Endothelial cell of umbilical vein (primary cell): ENCODE results near the gene PROM1. TPM values are rescaled to one million over a fixed set of nuclear protein-coding genes. Genes with fewer than 3 reads are reported as not detected.

Experiments
- BruUV-seq: library from RNA; stranded (reverse); fragments of 400-500 nt; replicated peaks from 2 replicates; lab custom pipeline; 2021; lab: Mats Ljungman, UMichigan
- CTCF ChIA-PET: fragments of 300-600, 350-600 bp; sonication (Branson Sonifier 250); formaldehyde crosslinking; loops from one replicate; lab custom pipeline; 2021; ENCODE audit warnings: antibody characterized with exemption, inconsistent platforms; lab: Charles Lee
- POLR2A ChIA-PET: fragments of 300-600, 350-600 bp; sonication (Branson Sonifier 250); formaldehyde crosslinking; loops from one replicate; lab custom pipeline; 2021; ENCODE audit warnings: antibody characterized with exemption, inconsistent platforms; lab: Charles Lee
- DNase-seq: peaks from one replicate; pipeline ENCODE4 v3.0.0-alpha.2; 2011; ENCODE audit warnings: low read depth, low spot score
- FAIRE-seq: peaks from 2 replicates; lab custom pipeline; 2011; peaks lifted over from hg19 to GRCh38; lab: Jason Lieb, UNC
- H2AFZ ChIP-seq: 2 replicates; pipeline ENCODE4 v1.6.0; 2012; ENCODE audit warnings: low read depth, low read length, control low read depth, inconsistent platforms
- H3K27ac ChIP-seq: 2 replicates; pipeline ENCODE4 v1.5.1; 2011; ENCODE audit warnings: low read depth, mild to moderate bottlenecking, control low read depth, low read length, moderate library complexity; ENCODE audit not compliant: insufficient read depth
- H3K27me3 ChIP-seq, 2 experiments: 2 replicates each; pipeline versions ENCODE4 v1.6.0 to v1.6.1; 2011; ENCODE audit warnings: low read length in 2 of 2, mixed read lengths in 1 of 2; ENCODE audit not compliant: control insufficient read depth in 2 of 2, insufficient read depth in 2 of 2
- H3K36me3 ChIP-seq, 2 experiments: 2 replicates in 1 of 2; 3 replicates in 1 of 2; pipeline ENCODE4 v1.5.1; 2011; ENCODE audit warnings: low read length in 2 of 2, mild to moderate bottlenecking in 1 of 2, moderate library complexity in 1 of 2; ENCODE audit not compliant: control insufficient read depth in 2 of 2, insufficient read depth in 2 of 2; ENCODE audit errors: extremely low read depth in 1 of 2
- H3K4me1 ChIP-seq: 3 replicates; pipeline ENCODE4 v1.5.1; 2011; ENCODE audit warnings: mild to moderate bottlenecking, low read length; ENCODE audit not compliant: control insufficient read depth, insufficient read depth; ENCODE audit errors: extremely low read depth
- H3K4me2 ChIP-seq: 2 replicates; pipeline ENCODE4 v1.6.1; 2011; ENCODE audit warnings: low read length, control low read depth, mixed read lengths; ENCODE audit not compliant: insufficient read depth
- H3K4me3 ChIP-seq, 3 experiments: fragments of 200-600 bp in 1 of 3; sonication (generic), shearing (Covaris generic) in 1 of 3; replicated peaks in 1 of 3; 2 replicates each; pipeline ENCODE4 v1.5.1; 2011 to 2016; ENCODE audit warnings: control low read depth in 3 of 3, low read length in 3 of 3, mild to moderate bottlenecking in 2 of 3, inconsistent platforms in 1 of 3, low read depth in 1 of 3, moderate library complexity in 1 of 3; ENCODE audit not compliant: insufficient read depth in 1 of 3
- H3K79me2 ChIP-seq: 2 replicates; pipeline ENCODE4 v1.6.0; 2012; ENCODE audit warnings: low read length, inconsistent platforms; ENCODE audit not compliant: control insufficient read depth, insufficient read depth
- H3K9ac ChIP-seq: replicated peaks from 2 replicates; pipeline ENCODE3; 2011; ENCODE audit warnings: low read length, control low read depth; ENCODE audit not compliant: insufficient read depth; ENCODE audit errors: extremely low read depth
- H3K9me1 ChIP-seq: replicated peaks from 3 replicates; pipeline ENCODE4 v1.6.0; 2011; ENCODE audit warnings: mild to moderate bottlenecking, low read length; ENCODE audit not compliant: control insufficient read depth, insufficient read depth; ENCODE audit errors: extremely low read depth
- H3K9me3 ChIP-seq: replicated peaks from 2 replicates; pipeline ENCODE4 v1.5.1; 2012; ENCODE audit warnings: low read length, inconsistent platforms; ENCODE audit not compliant: control insufficient read depth, insufficient read depth
- H4K20me1 ChIP-seq: replicated peaks from 2 replicates; pipeline ENCODE3; 2011; ENCODE audit warnings: mild to moderate bottlenecking, low read length; ENCODE audit not compliant: control insufficient read depth, insufficient read depth; ENCODE audit errors: extremely low read depth
- EZH2 ChIP-seq: IDR thresholded peaks from 2 replicates; pipeline ENCODE4 v1.6.1; 2012; ENCODE audit warnings: borderline replicate concordance, low read depth, mild to moderate bottlenecking, moderate library complexity, low read length, inconsistent platforms; ENCODE audit not compliant: severe bottlenecking
- FOS ChIP-seq: IDR thresholded peaks from 2 replicates; pipeline ENCODE4 v1.6.1; 2011; ENCODE audit warnings: mild to moderate bottlenecking, low read length, moderate library complexity, borderline replicate concordance; ENCODE audit not compliant: insufficient read depth
- GATA2 ChIP-seq: IDR thresholded peaks from 2 replicates; pipeline ENCODE4 v1.7.0; 2011; ENCODE audit warnings: low read depth, mild to moderate bottlenecking, moderate library complexity, mixed read lengths, low read length; ENCODE audit not compliant: insufficient read length, insufficient read depth
- JUN ChIP-seq: IDR thresholded peaks from 2 replicates; pipeline ENCODE4 v1.6.1; 2011; ENCODE audit warnings: borderline replicate concordance, low read depth; ENCODE audit not compliant: insufficient read length, insufficient read depth
- MYC ChIP-seq: IDR thresholded peaks from one replicate; pipeline ENCODE4 v1.6.1; 2011; ENCODE audit warnings: mild to moderate bottlenecking, low read depth, low read length
- POLR2A ChIP-seq: IDR thresholded peaks from 2 replicates; pipeline ENCODE4 v1.6.1; 2012; ENCODE audit warnings: low read depth, mild to moderate bottlenecking, control low read depth, low read length
- POLR2AphosphoS5 ChIP-seq: IDR thresholded peaks from 2 replicates; pipeline ENCODE4 v1.6.1; 2012; ENCODE audit warnings: low read depth, mild to moderate bottlenecking, control low read depth, low read length, moderate library complexity; ENCODE audit not compliant: insufficient read depth
- dilution Hi-C: fragments of 300-500 bp; cut with MboI; formaldehyde crosslinking; loops from one replicate; pipeline ENCODE4 v1.15.0; 2019; ENCODE audit warnings: low sequenced_read_pairs; ENCODE audit not compliant: extremely low pct_ligation_motif_present
- intact Hi-C: fragments of 100-400 bp; cut with micrococcal nuclease; formaldehyde crosslinking; loops from one replicate; pipeline ENCODE4 v1.10.0; 2022
- polyA plus RNA-seq, 4 experiments: library from polyadenylated mRNA; depleted of rRNA in 3 of 4; stranded (reverse) in 3 of 4; unstranded in 1 of 4; fragments of >200 nt; gene quantifications; 2 replicates each; pipeline versions ENCODE4 v1.2.1 to v1.2.3, GENCODE V29; 2011 to 2012; ENCODE audit warnings: missing spikeins in 1 of 4
- total RNA-seq: library from RNA; stranded (reverse); gene quantifications from 2 replicates; pipeline ENCODE4 v1.2.3, GENCODE V29; 2021
- TF ChIP-seq, protein P1 (sequence below): IDR thresholded peaks from 2 replicates; pipeline ENCODE4 v1.6.1; 2011; ENCODE audit not compliant: insufficient read depth, insufficient read length
- TF ChIP-seq, protein P2 (sequence below), 2 donors: IDR thresholded peaks; 1 replicate in 1 of 2; 2 replicates in 1 of 2; pipeline ENCODE4 v1.5.1; 2011; ENCODE audit warnings: low read length in 2 of 2, mild to moderate bottlenecking in 2 of 2, moderate library complexity in 2 of 2, control low read depth in 1 of 2, inconsistent platforms in 1 of 2, low read depth in 1 of 2; ENCODE audit not compliant: insufficient read depth in 1 of 2; ENCODE audit errors: extremely low read depth in 1 of 2

Gene PROM1
- total and polyA plus RNA-seq, 2 donors (not counting 3 experiments of a cell fraction or from before 2014, with no cell fraction given): 0.36 to 1.7 TPM

DNA sequence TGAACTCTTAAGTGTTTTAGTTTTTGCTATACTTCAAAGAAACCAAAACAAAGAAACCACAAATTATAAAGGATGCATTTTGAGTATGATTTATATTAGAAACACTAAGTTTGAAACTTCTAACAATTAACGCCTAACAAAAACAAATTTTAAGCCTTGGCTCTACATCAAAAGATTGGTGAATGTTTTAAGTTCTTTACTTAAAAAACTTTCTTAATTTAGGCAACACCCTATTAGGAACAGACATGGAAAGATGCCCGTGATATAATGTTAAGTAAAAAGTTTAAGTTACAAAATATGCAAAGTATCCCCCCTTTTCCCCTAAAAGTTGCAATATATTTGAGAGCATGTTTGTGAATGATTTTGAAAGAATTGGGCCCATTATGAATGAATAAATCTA lies 21.2 kb downstream of the PROM1 start:
- no peak for FAIRE-seq
- dilution Hi-C loops: no loop called here
- H2AFZ ChIP-seq: no peak overlapping the region

More for the DNA sequence above, 21.2 kb downstream of the PROM1 start:
- POLR2A ChIA-PET: no interaction called here
- BruUV-seq: no TSS peak
- Histone ChIP-seq H3K4me3 (no peak overlapping the region), H3K36me3 (no peaks in the 10 kb centered on the region), H3K9me1 (no peaks in the 10 kb centered on the region), H3K27me3 (peaks cover 0 to 1% of the 10 kb centered on the region in 2 experiments), H3K9me3 (no peaks in the 10 kb centered on the region), H4K20me1 (no peaks in the 10 kb centered on the region), H3K27ac (no peak overlapping the region), H3K4me2 (no peak overlapping the region), H3K4me1 (no peaks in the 10 kb centered on the region), H3K79me2 (no peaks in the 10 kb centered on the region), H3K9ac (no peak overlapping the region)
- intact Hi-C loops: no loop called here
- CTCF ChIA-PET: no interaction called here
- TF ChIP-seq POLR2AphosphoS5: no peak
- no peak for TF ChIP-seq POLR2A
- no peak for TF ChIP-seq JUN
- TF ChIP-seq, protein P1, sequence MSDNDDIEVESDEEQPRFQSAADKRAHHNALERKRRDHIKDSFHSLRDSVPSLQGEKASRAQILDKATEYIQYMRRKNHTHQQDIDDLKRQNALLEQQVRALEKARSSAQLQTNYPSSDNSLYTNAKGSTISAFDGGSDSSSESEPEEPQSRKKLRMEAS: no peak
- TF ChIP-seq EZH2: no peak
- no peak for TF ChIP-seq MYC
- no peak for TF ChIP-seq GATA2
- no peak for TF ChIP-seq FOS
- TF ChIP-seq, protein P2, sequence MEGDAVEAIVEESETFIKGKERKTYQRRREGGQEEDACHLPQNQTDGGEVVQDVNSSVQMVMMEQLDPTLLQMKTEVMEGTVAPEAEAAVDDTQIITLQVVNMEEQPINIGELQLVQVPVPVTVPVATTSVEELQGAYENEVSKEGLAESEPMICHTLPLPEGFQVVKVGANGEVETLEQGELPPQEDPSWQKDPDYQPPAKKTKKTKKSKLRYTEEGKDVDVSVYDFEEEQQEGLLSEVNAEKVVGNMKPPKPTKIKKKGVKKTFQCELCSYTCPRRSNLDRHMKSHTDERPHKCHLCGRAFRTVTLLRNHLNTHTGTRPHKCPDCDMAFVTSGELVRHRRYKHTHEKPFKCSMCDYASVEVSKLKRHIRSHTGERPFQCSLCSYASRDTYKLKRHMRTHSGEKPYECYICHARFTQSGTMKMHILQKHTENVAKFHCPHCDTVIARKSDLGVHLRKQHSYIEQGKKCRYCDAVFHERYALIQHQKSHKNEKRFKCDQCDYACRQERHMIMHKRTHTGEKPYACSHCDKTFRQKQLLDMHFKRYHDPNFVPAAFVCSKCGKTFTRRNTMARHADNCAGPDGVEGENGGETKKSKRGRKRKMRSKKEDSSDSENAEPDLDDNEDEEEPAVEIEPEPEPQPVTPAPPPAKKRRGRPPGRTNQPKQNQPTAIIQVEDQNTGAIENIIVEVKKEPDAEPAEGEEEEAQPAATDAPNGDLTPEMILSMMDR (IDR thresholded peaks at IDR 0.05; ENCODE audit: extremely low read depth in 1 of 2, insufficient read depth in 1 of 2, low read depth in 1 of 2, low read length in 2 of 2): no peak
- no peak for DNase-seq
